Measurements from ENCODE around the gene ABCA3. TPM values are rescaled to one million over a fixed set of nuclear protein-coding genes. Genes with fewer than 3 reads are reported as not detected.

The ABCA3 gene
- polyA plus RNA-seq, 4 donors = 5.0 to 15.4 (median 5.9) TPM

Other genes starting within 250 kb of the ABCA3 start
- 100 to 1,000 TPM in 2 of 4 donors, 10 to 100 TPM in 2; 51.6 to 119 (median 94.0) TPM for gene PKD1, start 204.8 kb downstream of the ABCA3 start, polyA plus RNA-seq (ENCODE audit: insufficient read length in 4 of 4)
- gene RAB26, start 192.1 kb downstream of the ABCA3 start, polyA plus RNA-seq (ENCODE audit: insufficient read length in 4 of 4) = 1 to 10 TPM; 1.9 to 4.0 (median 2.4) TPM
- gene TRAF7, start 184.9 kb downstream of the ABCA3 start, polyA plus RNA-seq (ENCODE audit: insufficient read length in 4 of 4) = 10 to 100 TPM; 41.7 to 56.9 (median 50.5) TPM
- gene CASKIN1, start 144.1 kb downstream of the ABCA3 start, polyA plus RNA-seq (ENCODE audit: insufficient read length in 4 of 4) = 1 to 10 TPM in 3 of 4 donors, under 1 TPM in 1; 0.79 to 2.4 (median 1.4) TPM
- gene MLST8, start 135.3 kb downstream of the ABCA3 start, polyA plus RNA-seq (ENCODE audit: insufficient read length in 4 of 4) = 10 to 100 TPM; 32.8 to 55.0 (median 40.7) TPM
- gene BRICD5, start 129.9 kb downstream of the ABCA3 start, polyA plus RNA-seq (ENCODE audit: insufficient read length in 4 of 4) = 10 to 100 TPM in 1 of 4 donors, 1 to 10 TPM in 3; 4.6 to 11.5 (median 5.4) TPM
- 10 to 100 TPM in 3 of 4 donors, 1 to 10 TPM in 1; 7.3 to 19.3 (median 13.3) TPM for gene PGP, start 125.9 kb downstream of the ABCA3 start, polyA plus RNA-seq (ENCODE audit: insufficient read length in 4 of 4)
- gene E4F1, start 117.1 kb downstream of the ABCA3 start, polyA plus RNA-seq (ENCODE audit: insufficient read length in 4 of 4) = 10 to 100 TPM; 13.8 to 24.3 (median 15.7) TPM
- 1 to 10 TPM in 1 of 4 donors, under 1 TPM in 3; 0.63 to 2.0 (median 0.90) TPM for gene DNASE1L2, start 104.3 kb downstream of the ABCA3 start, polyA plus RNA-seq (ENCODE audit: insufficient read length in 4 of 4)
- 10 to 100 TPM; 30.5 to 89.5 (median 58.5) TPM for gene ECI1, start 89.1 kb downstream of the ABCA3 start, polyA plus RNA-seq (ENCODE audit: insufficient read length in 4 of 4)
- gene RNPS1, start 72.6 kb downstream of the ABCA3 start, polyA plus RNA-seq (ENCODE audit: insufficient read length in 4 of 4) = 100 to 1,000 TPM; 146 to 214 (median 201) TPM
- 10 to 100 TPM in 2 of 4 donors, 1 to 10 TPM in 2; 7.8 to 11.9 (median 10.3) TPM for gene CCNF, start 88.7 kb upstream of the ABCA3 start, polyA plus RNA-seq (ENCODE audit: insufficient read length in 4 of 4)
- gene TEDC2, start 119.4 kb upstream of the ABCA3 start, polyA plus RNA-seq (ENCODE audit: insufficient read length in 4 of 4) = 10 to 100 TPM in 2 of 4 donors, 1 to 10 TPM in 2; 6.1 to 14.6 (median 10.1) TPM
- 1 to 10 TPM; 2.1 to 5.0 (median 2.6) TPM for gene NTN3, start 130.6 kb upstream of the ABCA3 start, polyA plus RNA-seq (ENCODE audit: insufficient read length in 4 of 4)
- 10 to 100 TPM; 15.1 to 22.7 (median 18.3) TPM for gene TBC1D24, start 134.4 kb upstream of the ABCA3 start, polyA plus RNA-seq (ENCODE audit: insufficient read length in 4 of 4)
- 100 to 1,000 TPM; 127 to 274 (median 170) TPM for gene ATP6V0C, start 173.2 kb upstream of the ABCA3 start, polyA plus RNA-seq (ENCODE audit: insufficient read length in 4 of 4)
- gene AMDHD2, start 179.6 kb upstream of the ABCA3 start, polyA plus RNA-seq (ENCODE audit: insufficient read length in 4 of 4) = 10 to 100 TPM; 11.7 to 38.5 (median 23.0) TPM
- gene CEMP1, start 190.7 kb upstream of the ABCA3 start, polyA plus RNA-seq (ENCODE audit: insufficient read length in 4 of 4) = 1 to 10 TPM; 1.9 to 7.1 (median 3.5) TPM
- 10 to 100 TPM; 40.2 to 54.3 (median 46.8) TPM for gene PDPK1, start 197.3 kb upstream of the ABCA3 start, polyA plus RNA-seq (ENCODE audit: insufficient read length in 4 of 4)